Transverse colon (tissue), 3 donors: ENCODE data around the gene CORO2B.

Experiments used
- CTCF ChIP-seq, 5 experiments: fragments of 200-600 bp in 3 of 5; fragments of 450-650 bp in 2 of 5; sonication (generic) in 3 of 5; IDR thresholded peaks; 1 replicate in 2 of 5; 2 replicates in 3 of 5; pipeline ENCODE4 v1.5.1; 2016 to 2017; ENCODE audit warnings: antibody characterized with exemption in 5 of 5, inconsistent platforms in 3 of 5, mild to moderate bottlenecking in 2 of 5, moderate library complexity in 1 of 5
- POLR2A ChIP-seq: fragments of 450-650 bp; IDR thresholded peaks from one replicate; pipeline ENCODE4 v1.6.1; 2016; ENCODE audit warnings: antibody characterized with exemption, mild to moderate bottlenecking, moderate library complexity

GRCh38 chr15:68572921-68573320 lies 5.9 kb upstream of the CORO2B start:
- TF ChIP-seq CTCF (IDR thresholded peaks at IDR 0.05) (no peak), POLR2A (no peak)
